Measurements from ENCODE around the gene ANKRD31.
A peak's percentile ranks its signal among the peaks of the same experiment; 100 is the strongest.

ANKRD31 gene

GRCh38 chr5:75071100-75071499, 165.6 kb downstream of the ANKRD31 start:
- H3F3A ChIP-seq (ENCODE audit: low read depth) = no peaks in the 10 kb centered on the region
- peaks cover under 1% of the 10 kb centered on the region for H3K4me1 ChIP-seq (ENCODE audit: insufficient read depth, low read length, poor library complexity, severe bottlenecking)
- H4K20me1 ChIP-seq (ENCODE audit: insufficient read depth, low read length, poor library complexity, severe bottlenecking) = no peaks in the 10 kb centered on the region
- H3K4me2 ChIP-seq (ENCODE audit: low read depth, low read length, poor library complexity, severe bottlenecking) = no peak overlapping the region
- H3K79me2 ChIP-seq (ENCODE audit: insufficient read depth, low read length) = no peaks in the 10 kb centered on the region
- H3K9me3 ChIP-seq (ENCODE audit: insufficient read depth, low read depth, low read length) = no peaks in the 10 kb centered on the region
- no peaks in the 10 kb centered on the region for H3K9me2 ChIP-seq (replicated peaks; ENCODE audit: low read depth, low read length)
- no peak overlapping the region for H3K9ac ChIP-seq (ENCODE audit: low read depth, low read length, poor library complexity, severe bottlenecking)
- H2AFZ ChIP-seq (ENCODE audit: low read length) = no peak overlapping the region
- no peaks in the 10 kb centered on the region for H3K27me3 ChIP-seq (ENCODE audit: insufficient read depth, low read length, poor library complexity, severe bottlenecking)
- H3K36me3 ChIP-seq (ENCODE audit: insufficient read depth, low read length) = no peaks in the 10 kb centered on the region
- H3K4me3 ChIP-seq (ENCODE audit: low read length, poor library complexity, severe bottlenecking) = no peak overlapping the region
- TF ChIP-seq EZH2phosphoT487 (IDR thresholded peaks at IDR 0.05; ENCODE audit: borderline replicate concordance) = no peak
- TF ChIP-seq, protein P1, sequence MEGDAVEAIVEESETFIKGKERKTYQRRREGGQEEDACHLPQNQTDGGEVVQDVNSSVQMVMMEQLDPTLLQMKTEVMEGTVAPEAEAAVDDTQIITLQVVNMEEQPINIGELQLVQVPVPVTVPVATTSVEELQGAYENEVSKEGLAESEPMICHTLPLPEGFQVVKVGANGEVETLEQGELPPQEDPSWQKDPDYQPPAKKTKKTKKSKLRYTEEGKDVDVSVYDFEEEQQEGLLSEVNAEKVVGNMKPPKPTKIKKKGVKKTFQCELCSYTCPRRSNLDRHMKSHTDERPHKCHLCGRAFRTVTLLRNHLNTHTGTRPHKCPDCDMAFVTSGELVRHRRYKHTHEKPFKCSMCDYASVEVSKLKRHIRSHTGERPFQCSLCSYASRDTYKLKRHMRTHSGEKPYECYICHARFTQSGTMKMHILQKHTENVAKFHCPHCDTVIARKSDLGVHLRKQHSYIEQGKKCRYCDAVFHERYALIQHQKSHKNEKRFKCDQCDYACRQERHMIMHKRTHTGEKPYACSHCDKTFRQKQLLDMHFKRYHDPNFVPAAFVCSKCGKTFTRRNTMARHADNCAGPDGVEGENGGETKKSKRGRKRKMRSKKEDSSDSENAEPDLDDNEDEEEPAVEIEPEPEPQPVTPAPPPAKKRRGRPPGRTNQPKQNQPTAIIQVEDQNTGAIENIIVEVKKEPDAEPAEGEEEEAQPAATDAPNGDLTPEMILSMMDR (conservative IDR thresholded peaks at IDR 0.05; ENCODE audit: low read length) = no peak

DNA sequence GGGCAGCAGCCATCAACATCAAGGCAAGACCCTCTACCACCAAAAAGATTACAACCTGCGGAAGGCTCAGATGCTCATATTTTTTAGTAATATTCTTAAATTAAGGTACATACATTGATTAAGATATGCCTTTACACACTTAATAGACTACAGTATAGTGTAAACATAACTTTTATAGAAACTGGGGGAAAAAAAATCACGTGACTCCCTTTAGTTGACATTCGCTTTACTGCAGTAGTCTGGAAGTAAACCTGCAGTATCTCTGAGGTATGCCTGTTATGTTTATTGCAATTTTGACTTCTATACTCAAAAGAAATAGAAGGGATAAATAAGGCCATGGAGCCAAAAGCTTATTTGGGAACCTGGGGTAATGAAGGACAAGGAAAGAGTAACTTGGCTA, 169.2 kb downstream of the ANKRD31 start:
- no peaks in the 10 kb centered on the region for H3F3A ChIP-seq (ENCODE audit: low read depth)
- TF ChIP-seq, protein P1 (conservative IDR thresholded peaks at IDR 0.05; ENCODE audit: low read length) = no peak
- no peak for TF ChIP-seq EZH2phosphoT487 (IDR thresholded peaks at IDR 0.05; ENCODE audit: borderline replicate concordance)
- H3K9me3 ChIP-seq (ENCODE audit: insufficient read depth, low read depth, low read length) = no peaks in the 10 kb centered on the region
- H3K27me3 ChIP-seq (ENCODE audit: insufficient read depth, low read length, poor library complexity, severe bottlenecking) = no peaks in the 10 kb centered on the region
- no peak overlapping the region for H3K4me2 ChIP-seq (ENCODE audit: low read depth, low read length, poor library complexity, severe bottlenecking)
- no peak overlapping the region for H3K9ac ChIP-seq (ENCODE audit: low read depth, low read length, poor library complexity, severe bottlenecking)
- no peaks in the 10 kb centered on the region for H4K20me1 ChIP-seq (ENCODE audit: insufficient read depth, low read length, poor library complexity, severe bottlenecking)
- peaks cover 15% of the 10 kb centered on the region for H3K4me1 ChIP-seq (ENCODE audit: insufficient read depth, low read length, poor library complexity, severe bottlenecking)
- H3K4me3 ChIP-seq (ENCODE audit: low read length, poor library complexity, severe bottlenecking) = no peak overlapping the region
- no peak overlapping the region for H2AFZ ChIP-seq (ENCODE audit: low read length)
- no peaks in the 10 kb centered on the region for H3K79me2 ChIP-seq (ENCODE audit: insufficient read depth, low read length)
- H3K36me3 ChIP-seq (ENCODE audit: insufficient read depth, low read length) = no peaks in the 10 kb centered on the region
- H3K9me2 ChIP-seq (replicated peaks; ENCODE audit: low read depth, low read length) = no peaks in the 10 kb centered on the region

DNA sequence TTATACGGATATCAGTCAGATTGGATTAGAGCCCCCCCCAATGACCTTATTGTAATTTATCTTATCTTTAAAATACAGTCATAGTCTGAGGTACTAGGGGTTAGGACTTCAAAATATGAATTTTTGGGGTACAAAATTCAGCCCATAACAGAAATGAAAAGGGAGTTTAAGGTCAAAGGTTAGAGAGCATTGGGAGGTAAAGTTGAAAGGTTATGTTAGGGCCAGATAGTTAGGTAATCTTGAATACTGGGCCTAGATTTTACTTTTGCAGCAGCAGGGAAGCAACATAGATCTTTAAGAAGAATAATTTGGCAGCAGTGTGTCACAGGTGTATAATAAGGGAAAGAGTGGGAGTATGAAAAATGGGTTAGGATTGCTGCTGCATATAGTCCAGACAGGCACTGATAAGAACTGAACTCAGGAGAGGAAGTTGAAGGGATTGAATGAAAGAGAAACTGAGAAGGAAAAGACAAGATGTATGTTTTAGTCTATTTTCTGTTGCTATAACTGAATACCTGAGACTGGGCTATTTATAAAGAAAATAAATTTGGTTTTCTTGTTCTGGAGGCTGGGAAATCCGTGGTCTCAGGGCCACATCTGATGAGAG, 173.7 kb downstream of the ANKRD31 start:
- Histone ChIP-seq H3K9ac (ENCODE audit: low read depth, low read length, poor library complexity, severe bottlenecking) (no peak overlapping the region), H3K4me2 (ENCODE audit: low read depth, low read length, poor library complexity, severe bottlenecking) (no peak overlapping the region), H3K4me1 (ENCODE audit: insufficient read depth, low read length, poor library complexity, severe bottlenecking) (peaks cover 49% of the 10 kb centered on the region), H3K27me3 (ENCODE audit: insufficient read depth, low read length, poor library complexity, severe bottlenecking) (no peaks in the 10 kb centered on the region), H4K20me1 (ENCODE audit: insufficient read depth, low read length, poor library complexity, severe bottlenecking) (no peaks in the 10 kb centered on the region), H3K9me3 (ENCODE audit: insufficient read depth, low read depth, low read length) (no peaks in the 10 kb centered on the region), H2AFZ (ENCODE audit: low read length) (0 out of 2 replicates have a peak overlapping the region, but pooled peaks have one; percentile 5), H3K9me2 (replicated peaks; ENCODE audit: low read depth, low read length) (no peaks in the 10 kb centered on the region), H3F3A (ENCODE audit: low read depth) (0 out of 2 replicates have a peak, but pooled peaks cover 5% of the 10 kb centered on the region), H3K4me3 (ENCODE audit: low read length, poor library complexity, severe bottlenecking) (no peak overlapping the region), H3K79me2 (ENCODE audit: insufficient read depth, low read length) (no peaks in the 10 kb centered on the region), H3K36me3 (ENCODE audit: insufficient read depth, low read length) (no peaks in the 10 kb centered on the region)
- TF ChIP-seq, protein P1 (conservative IDR thresholded peaks at IDR 0.05; ENCODE audit: low read length) = no peak
- no peak for TF ChIP-seq EZH2phosphoT487 (IDR thresholded peaks at IDR 0.05; ENCODE audit: borderline replicate concordance)
